Sigmoid colon (tissue), 7 donors: ENCODE data around the gene FKRP. TPM values are rescaled to one million over a fixed set of nuclear protein-coding genes. Genes with fewer than 3 reads are reported as not detected.
"Not testable (repeated sequence)": the region's sequence is repeated elsewhere in the genome, so short reads cannot be mapped to it uniquely, and the experiment has no call there.

Source experiments
- DNase-seq: peaks from one replicate; pipeline ENCODE4 v3.0.0-alpha.2; 2019
- H3K27ac ChIP-seq, 4 donors: fragments of 200-600 bp; sonication (generic); one replicate each; pipeline ENCODE4 v1.5.1; 2016 to 2019; ENCODE audit warnings: mild to moderate bottlenecking in 1 of 4
- H3K27me3 ChIP-seq, 3 donors: fragments of 200-600 bp; sonication (generic); one replicate each; pipeline ENCODE4 v1.5.1; 2019; ENCODE audit warnings: mild to moderate bottlenecking in 1 of 3
- H3K36me3 ChIP-seq, 4 donors: fragments of 200-600 bp; sonication (generic); one replicate each; pipeline ENCODE4 v1.5.1; 2016 to 2019
- H3K4me1 ChIP-seq, 4 donors: fragments of 200-600 bp; sonication (generic); one replicate each; pipeline ENCODE4 v1.5.1; 2017 to 2019
- H3K4me3 ChIP-seq, 4 donors: fragments of 200-600 bp; sonication (generic); one replicate each; pipeline ENCODE4 v1.5.1; 2017 to 2019; ENCODE audit warnings: mild to moderate bottlenecking in 2 of 4, moderate library complexity in 1 of 4
- H3K9me3 ChIP-seq, 4 donors: fragments of 200-600 bp in 3 of 4; sonication (generic) in 3 of 4; one replicate each; pipeline versions ENCODE4 v1.5.1 to v1.6.1; 2013 to 2019
- CTCF ChIP-seq, 4 experiments: fragments of 450-650 bp in 3 of 4; fragments of 200-600 bp in 1 of 4; IDR thresholded peaks; one replicate each; pipeline ENCODE4 v1.5.1; 2016 to 2019; ENCODE audit warnings: antibody characterized with exemption in 4 of 4, mild to moderate bottlenecking in 3 of 4, moderate library complexity in 2 of 4
- EP300 ChIP-seq, 4 donors: sonication (generic); formaldehyde crosslinking; IDR thresholded peaks; one replicate each; pipeline ENCODE4 v1.6.1; 2017; ENCODE audit warnings: antibody characterized with exemption in 4 of 4
- POLR2A ChIP-seq, 2 donors: fragments of 450-650 bp; IDR thresholded peaks; one replicate each; pipeline ENCODE4 v1.6.1; 2016; ENCODE audit warnings: antibody characterized with exemption in 2 of 2, mild to moderate bottlenecking in 2 of 2, moderate library complexity in 2 of 2
- POLR2AphosphoS5 ChIP-seq, 4 donors: sonication (generic); formaldehyde crosslinking; IDR thresholded peaks; one replicate each; pipeline ENCODE4 v1.6.1; 2017; ENCODE audit warnings: antibody characterized with exemption in 4 of 4
- WGBS, 2 donors: extraction: QIAGEN DNeasy Blood & Tissue Kit; methylation state at CpG; one replicate each; pipeline ENCODE4 v1.1.7; 2013; 5-methylcytosine and 5-hydroxymethylcytosine counted together
- intact Hi-C: fragments of 100-400 bp; cut with DNase I; formaldehyde crosslinking; loops from one replicate; pipeline ENCODE4 v1.15.1; 2023
- polyA plus RNA-seq, 3 donors: library from polyadenylated mRNA; stranded (reverse); fragments of 200-250 nt; gene quantifications; one replicate each; pipeline ENCODE4 v1.2.3, GENCODE V29; 2013
- total RNA-seq, 4 donors: library from RNA; depleted of rRNA; stranded (reverse); fragments of >200 nt; gene quantifications; one replicate each; pipeline ENCODE4 v1.1.0, GENCODE V29; 2016
- donor health status: healthy with polysubstance abuse.
- donor health status: Bipolar disorder and iron deficiency.
- donor health status: healthy.

Gene FKRP
- total and polyA plus RNA-seq, 7 donors: 1.4 to 31.0 (median 15.0) TPM

GRCh38 chr19:46700704-46701103 lies 45.2 kb upstream of the FKRP start:
- Histone ChIP-seq H3K4me3 (no peak overlapping the region), H3K4me1 (peaks cover 0 to 13% (median 6%) of the 10 kb centered on the region in 4 donors), H3K27me3 (no peaks in the 10 kb centered on the region), H3K27ac (no peak overlapping the region), H3K36me3 (peaks cover 9 to 80% (median 45%) of the 10 kb centered on the region in 4 donors), H3K9me3 (no peaks in the 10 kb centered on the region)
- WGBS, 2 donors: 92 to 94% methylated on average over 13 of the region's 13 CpGs
- no peak for TF ChIP-seq EP300 (IDR thresholded peaks at IDR 0.05)
- no peak for TF ChIP-seq POLR2AphosphoS5 (IDR thresholded peaks at IDR 0.05)
- no peak for TF ChIP-seq CTCF (IDR thresholded peaks at IDR 0.05)
- no peak for TF ChIP-seq POLR2A (IDR thresholded peaks at IDR 0.05)
- no peak for DNase-seq
- intact Hi-C loops: loop anchor here (5.0 kb wide), 1 partner anchor 47 kb away; the partner anchor contains the start of genes FKRP and STRN4

GRCh38 chr19:46704379-46705076 lies 41.3 kb upstream of the FKRP start:
- Histone ChIP-seq H3K9me3 (no peaks in the 10 kb centered on the region), H3K4me3 (no peak overlapping the region), H3K27ac (no peak overlapping the region), H3K36me3 (peaks cover 1 to 82% (median 39%) of the 10 kb centered on the region in 4 donors), H3K27me3 (no peaks in the 10 kb centered on the region), H3K4me1 (no peaks in the 10 kb centered on the region)
- intact Hi-C loops: loop anchor here (1.0 to 5.0 kb wide), 2 partner anchors 24 to 43 kb away; partner anchors contain the start of genes FKRP and STRN4
- 29 to 39% methylated on average over 21 of the region's 21 CpGs for WGBS, 2 donors
- TF ChIP-seq POLR2AphosphoS5 (IDR thresholded peaks at IDR 0.05) (no peak), CTCF (IDR thresholded peaks at IDR 0.05) (peak; percentile 82 to 97 (median 90)), POLR2A (IDR thresholded peaks at IDR 0.05) (no peak)
- peak; percentile 85 for DNase-seq

- Histone ChIP-seq H3K36me3 (peaks cover 0 to 46% (median 11%) of the 10 kb centered on the region in 4 donors), H3K27ac (no peak overlapping the region), H3K4me3 (no peak overlapping the region), H3K9me3 (no peaks in the 10 kb centered on the region), H3K4me1 (peaks cover 0 to 23% (median 12%) of the 10 kb centered on the region in 4 donors), H3K27me3 (no peaks in the 10 kb centered on the region)
- WGBS, 2 donors: 84 to 89% methylated on average over 25 of the region's 25 CpGs
- no peak for DNase-seq
- no peak for TF ChIP-seq POLR2AphosphoS5 (IDR thresholded peaks at IDR 0.05)
- no peak for TF ChIP-seq CTCF (IDR thresholded peaks at IDR 0.05)
- TF ChIP-seq POLR2A (IDR thresholded peaks at IDR 0.05): no peak
- no peak for TF ChIP-seq EP300 (IDR thresholded peaks at IDR 0.05)
- intact Hi-C loops: no loop called here
These were observed 35.2 kb upstream of the FKRP start for GRCh38 chr19:46710687-46711086.

- intact Hi-C loops, H3K27me3 ChIP-seq, H3K27ac ChIP-seq, DNase-seq, H3K9me3 ChIP-seq, H3K4me3 ChIP-seq: not testable (repeated sequence)
- Histone ChIP-seq H3K36me3 (peaks cover 0 to 25% (median 7%) of the 10 kb centered on the region in 4 donors), H3K4me1 (peaks cover 0 to 39% (median 22%) of the 10 kb centered on the region in 4 donors)
- 88 to 89% methylated on average over 6 of the region's 6 CpGs for WGBS, 2 donors
These were observed 33.0 kb upstream of the FKRP start for GRCh38 chr19:46712768-46713338.

- peak overlapping the region; percentile 60 to 86 (median 68) for H3K4me3 ChIP-seq
- H3K36me3 ChIP-seq: peaks cover 0 to 19% (median 7%) of the 10 kb centered on the region in 4 donors
- H3K27ac ChIP-seq: peak overlapping the region; percentile 84 to 92 (median 90)
- peak in 2 of 4 donors; percentile 26 to 61 for TF ChIP-seq POLR2AphosphoS5 (IDR thresholded peaks at IDR 0.05)
- TF ChIP-seq CTCF (IDR thresholded peaks at IDR 0.05): no peak
- no peak for TF ChIP-seq POLR2A (IDR thresholded peaks at IDR 0.05)
- TF ChIP-seq EP300 (IDR thresholded peaks at IDR 0.05): no peak
- H3K4me1 ChIP-seq: peaks cover 0 to 45% (median 26%) of the 10 kb centered on the region in 4 donors
- H3K27me3 ChIP-seq: no peaks in the 10 kb centered on the region
- intact Hi-C loops: no loop called here
- WGBS, 2 donors: 0% methylated on average over 39 of the region's 39 CpGs
- H3K9me3 ChIP-seq: no peaks in the 10 kb centered on the region
- peak; percentile 96 for DNase-seq
These were observed 31.9 kb upstream of the FKRP start for GRCh38 chr19:46713781-46714443.
